GM18861 (cell line): Measurements from ENCODE around the gene TMEM100.

Experiments
- ATAC-seq: cut with Tn5 transposase; IDR thresholded peaks from one replicate; pipeline ENCODE4 v1.9.1; 2021; ENCODE audit not compliant: unreplicated experiment

TMEM100 gene

DNA sequence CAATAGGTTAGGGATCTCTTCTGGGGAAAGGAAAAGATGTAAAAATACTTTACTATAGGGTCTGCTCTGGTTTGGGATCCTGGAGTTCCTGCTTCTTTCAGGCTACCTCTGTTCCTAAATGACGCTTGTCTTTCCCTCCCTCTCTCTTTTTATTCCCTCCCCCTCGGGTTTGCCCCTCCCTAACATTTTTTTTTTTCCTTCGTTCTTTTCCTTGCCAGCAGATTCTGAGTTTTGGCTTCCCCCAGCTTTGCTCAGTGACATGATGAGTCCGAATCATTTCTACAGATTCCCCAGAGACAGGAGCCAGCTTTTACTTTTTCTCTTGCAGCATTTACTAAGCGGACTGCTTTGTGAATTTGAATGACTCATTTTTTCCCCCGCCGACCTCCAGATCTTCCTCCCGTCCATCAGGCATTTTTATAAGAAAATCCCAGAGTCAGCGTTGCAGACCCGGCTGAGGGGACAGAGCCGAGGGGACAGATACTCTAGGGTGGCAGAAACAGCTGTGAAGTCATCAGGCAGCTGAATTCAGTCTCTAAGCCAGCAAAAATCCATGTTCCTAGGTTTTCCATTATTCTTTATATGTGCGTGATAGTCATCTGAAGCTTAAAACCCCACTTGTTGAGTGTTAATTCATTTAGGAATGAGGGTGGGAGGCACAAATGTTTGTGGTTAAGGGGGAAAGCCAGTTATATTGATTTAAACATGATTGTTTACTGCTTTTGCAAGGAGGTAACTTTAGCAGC, at the start of gene TMEM100:
TMEM100 (minus strand) TSS at position 123 of the 746 bp plus-strand sequence. CDS start 1,794 bp downstream, outside the sequence.
- ATAC-seq, result no peak

GRCh38 chr17:55772086-55772485, 49.4 kb upstream of the TMEM100 start:
- ATAC-seq, result no peak

GRCh38 chr17:55770196-55770870, 47.7 kb upstream of the TMEM100 start:
- no peak for ATAC-seq

DNA sequence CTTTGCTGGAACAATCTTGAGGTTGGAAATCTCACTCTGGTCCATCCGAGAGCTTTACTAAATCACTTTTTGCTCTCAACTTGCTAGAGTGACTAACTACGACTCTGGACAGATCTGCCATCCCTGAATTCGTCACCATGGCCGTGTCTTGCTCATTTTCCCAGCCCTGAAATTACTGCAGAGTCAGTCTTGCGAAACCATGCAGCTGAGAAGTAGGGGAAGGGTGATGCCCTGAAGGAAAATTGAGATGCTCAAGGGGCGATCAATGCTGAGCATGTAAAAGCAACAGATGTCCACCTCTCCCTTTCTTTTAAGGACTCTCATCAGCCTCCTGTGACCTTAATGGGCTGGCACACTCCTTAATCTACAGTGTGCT, 46.9 kb upstream of the TMEM100 start:
- ATAC-seq, result no peak

DNA sequence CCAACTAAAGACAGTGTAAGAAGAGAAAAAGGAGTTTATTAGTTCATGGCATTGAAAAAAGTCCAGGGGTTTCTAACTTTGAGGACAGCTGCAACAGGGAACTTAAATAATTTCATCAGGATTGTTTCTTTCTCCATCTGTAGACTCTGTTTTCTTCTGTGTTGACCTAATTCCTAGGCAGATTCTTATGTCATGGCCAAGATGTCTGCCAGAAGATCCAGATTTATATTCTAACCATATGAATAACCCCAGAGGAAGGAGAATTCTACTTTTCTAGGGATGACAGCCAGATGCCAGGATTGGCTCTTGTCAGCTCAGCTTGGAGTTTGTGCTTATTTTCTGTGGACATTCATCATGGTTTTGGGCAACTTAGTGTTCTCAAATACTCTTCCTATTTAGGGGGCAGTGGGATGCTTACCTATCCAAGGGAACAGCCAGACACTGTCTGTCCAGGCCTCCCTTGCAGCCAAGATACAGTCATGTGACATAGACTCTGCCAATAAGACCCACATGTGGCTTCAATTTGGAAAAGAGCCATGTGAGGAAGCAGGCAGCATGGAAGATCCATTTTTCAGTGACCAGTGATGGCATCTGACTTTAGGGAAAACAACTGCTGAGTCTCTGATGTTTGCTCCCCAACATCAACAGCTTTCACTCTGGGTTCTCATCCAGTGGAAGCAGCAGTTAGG, 46.4 kb upstream of the TMEM100 start:
- no peak for ATAC-seq

- ATAC-seq, result no peak
Observed at GRCh38 chr17:55765472-55765871, 42.8 kb upstream of the TMEM100 start.

DNA sequence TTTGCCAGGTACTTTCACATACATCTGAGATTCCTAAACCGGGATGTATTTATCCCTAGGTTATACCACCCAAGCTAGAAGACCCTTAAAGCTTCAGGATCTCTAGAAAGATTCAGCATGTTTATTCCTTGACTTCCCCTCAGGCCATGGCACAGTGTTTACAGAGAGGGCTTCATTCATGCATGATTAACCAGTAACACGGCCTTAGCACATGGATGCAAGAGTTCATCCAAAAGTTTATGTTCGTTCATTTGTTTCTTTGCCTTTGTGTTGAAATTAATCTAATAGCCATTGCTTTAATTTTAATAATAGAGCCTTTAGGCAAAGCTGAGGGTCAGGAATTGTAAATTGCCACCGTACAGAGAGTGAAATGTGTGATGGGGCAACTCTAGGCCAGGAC, 41.9 kb upstream of the TMEM100 start:
- ATAC-seq, result no peak

DNA sequence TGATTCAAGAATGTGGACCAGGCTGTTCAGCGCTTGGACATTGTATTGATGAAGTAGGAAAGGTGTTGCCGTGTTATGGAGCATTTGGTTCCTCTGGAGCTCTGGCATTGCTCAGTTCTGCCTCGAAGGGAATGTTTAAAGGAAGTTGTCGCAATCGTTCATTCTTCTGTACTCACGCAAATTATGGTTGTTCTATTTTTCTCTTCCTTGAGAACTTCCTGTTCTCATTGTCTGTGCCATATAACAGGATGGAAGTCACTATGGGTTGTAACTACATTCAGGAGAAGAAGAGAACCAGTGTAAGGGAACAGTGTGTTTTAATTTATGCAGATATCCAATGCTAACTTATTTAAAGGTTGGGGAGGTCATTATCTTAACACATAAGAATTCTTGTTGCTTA, 41.2 kb upstream of the TMEM100 start:
- ATAC-seq, result no peak

DNA sequence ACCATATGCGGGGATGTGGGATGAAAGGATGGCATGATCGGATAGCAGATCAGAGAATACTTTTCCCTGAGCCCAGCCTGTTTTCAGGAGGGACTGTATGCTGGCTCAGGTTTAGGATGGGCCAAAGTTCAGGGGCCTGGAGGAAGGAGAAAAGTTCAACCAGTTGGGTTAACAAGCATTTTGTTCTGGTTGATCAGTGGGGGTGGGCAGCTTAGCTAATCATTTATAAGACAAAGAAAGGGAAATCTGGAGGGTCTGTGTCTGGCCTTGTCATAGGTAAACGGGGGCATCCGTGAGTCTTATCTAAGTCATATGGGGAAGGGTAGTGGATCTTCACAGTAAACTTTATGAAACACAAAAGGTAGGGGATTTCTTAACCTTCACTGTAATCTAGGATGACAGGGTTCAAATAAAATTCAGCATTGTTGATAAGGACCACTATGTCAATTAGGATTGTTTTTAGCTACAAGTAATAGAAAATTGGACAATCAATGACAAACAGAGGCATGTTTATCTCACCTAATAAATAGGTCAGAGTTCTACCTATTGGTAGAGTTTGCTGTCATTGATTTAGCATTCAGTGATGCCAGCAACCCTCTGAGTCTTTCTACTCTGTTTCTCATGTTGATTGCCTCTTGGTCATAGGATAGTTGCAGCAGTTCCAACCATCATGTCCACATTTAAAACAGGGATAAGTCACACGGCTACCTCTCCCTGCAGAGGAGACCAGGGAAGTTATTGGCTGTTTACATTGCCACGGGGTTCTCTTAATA, 39.6 kb upstream of the TMEM100 start:
- no peak for ATAC-seq

DNA sequence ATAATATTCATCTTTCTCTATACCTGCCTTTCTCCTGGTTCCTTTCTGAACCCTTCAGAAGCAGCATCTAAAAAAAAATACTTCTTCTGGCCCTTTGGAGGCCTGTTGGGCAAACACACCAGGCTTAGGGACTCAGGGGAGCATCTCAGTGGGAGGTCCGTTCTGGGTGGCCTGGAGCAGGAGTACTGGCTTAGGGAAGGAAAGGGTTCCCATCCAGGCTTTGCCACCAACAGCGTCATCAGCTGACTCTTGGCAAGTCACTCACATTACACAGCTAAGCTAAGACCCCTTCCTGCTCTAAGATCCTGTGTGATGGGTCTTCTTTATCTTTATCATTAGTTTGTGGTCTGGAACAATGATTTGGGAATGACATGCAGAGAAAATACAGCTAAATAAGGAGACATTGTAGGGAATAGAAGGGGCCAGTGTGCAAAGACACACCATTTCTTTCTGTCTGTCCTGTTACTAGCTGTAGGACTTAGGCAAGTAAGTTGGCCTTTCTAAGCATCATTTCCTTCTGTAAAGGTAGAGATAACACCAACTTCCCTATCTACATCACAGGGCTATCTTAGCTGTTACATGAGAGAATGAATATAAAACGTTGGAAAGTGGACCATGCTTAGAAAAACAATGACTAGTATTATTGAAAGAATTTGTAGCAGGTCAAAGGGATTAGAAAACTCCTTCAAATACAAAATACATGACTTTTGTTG, 38.1 kb upstream of the TMEM100 start:
- no peak for ATAC-seq

DNA sequence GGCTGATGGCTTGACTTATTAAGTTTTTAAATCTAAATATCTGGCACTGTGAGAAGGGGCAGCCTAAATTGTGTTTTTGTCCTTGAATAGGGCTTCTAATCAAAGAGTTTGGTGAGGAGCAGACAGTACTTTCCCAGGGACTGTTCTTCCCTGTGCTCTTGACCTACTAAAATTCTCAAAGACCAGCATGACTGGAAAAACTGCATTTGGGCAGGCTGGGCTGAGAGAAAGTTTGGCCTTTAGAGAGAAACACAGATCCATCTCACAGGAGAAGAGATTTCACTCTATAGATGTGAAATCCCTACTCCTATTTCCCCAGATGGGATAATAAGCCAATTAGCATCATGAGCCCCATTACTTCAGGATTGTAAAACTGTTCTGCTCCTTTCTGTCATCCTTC, 35.5 kb upstream of the TMEM100 start:
- ATAC-seq, result no peak

DNA sequence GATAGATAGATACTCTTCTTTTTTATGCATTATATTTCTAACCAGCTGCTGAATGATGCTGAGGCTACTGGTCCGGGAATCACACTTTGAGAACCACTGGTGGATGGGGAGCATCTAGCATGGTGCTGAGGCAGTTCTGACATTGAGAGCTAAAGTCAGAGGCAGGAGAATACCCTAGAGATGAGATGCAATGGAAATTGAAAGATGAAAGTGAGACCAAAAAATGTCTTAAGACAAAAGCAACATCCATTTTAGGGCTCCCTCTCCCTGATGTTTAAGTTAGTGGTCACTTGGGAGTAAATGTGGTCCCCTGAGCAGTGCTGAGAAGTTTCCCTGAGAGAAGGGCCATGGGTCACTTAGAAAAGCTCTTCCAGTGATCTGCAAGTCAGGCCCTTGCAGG, 35.0 kb upstream of the TMEM100 start:
- ATAC-seq, result no peak

DNA sequence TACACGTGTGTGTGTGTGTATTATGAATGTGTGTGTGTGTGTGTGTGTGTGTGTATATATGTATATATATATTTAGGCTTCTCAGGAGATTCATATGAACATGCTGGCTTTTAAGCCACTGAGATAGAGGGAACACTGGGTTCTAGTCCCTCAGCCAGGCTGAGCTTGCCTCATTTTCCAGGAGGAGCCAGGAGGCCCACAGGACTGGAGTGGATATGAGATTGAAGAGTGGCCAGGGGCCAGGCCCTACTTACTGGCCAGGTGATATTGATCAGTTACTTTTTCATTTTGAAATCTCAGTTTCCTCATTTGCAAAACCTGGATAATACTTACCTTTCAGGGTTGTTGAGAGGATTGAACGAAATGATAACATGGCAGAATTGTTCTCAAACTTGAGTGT, 34.0 kb upstream of the TMEM100 start:
- ATAC-seq, result no peak

- ATAC-seq, result no peak
Observed at GRCh38 chr17:55751720-55752250, 29.1 kb upstream of the TMEM100 start.

- peak; percentile 96 for ATAC-seq
Observed at GRCh38 chr17:55750750-55751657, 28.3 kb upstream of the TMEM100 start, which contains the start of gene PCTP. Gene PCTP (plus strand): TSS chr17:55751051. CDS start chr17:55751104, 53 bp downstream.

GRCh38 chr17:55749985-55750384, 27.3 kb upstream of the TMEM100 start:
- no peak for ATAC-seq

- ATAC-seq, result no peak
Observed at GRCh38 chr17:55748841-55749240, 26.2 kb upstream of the TMEM100 start.

DNA sequence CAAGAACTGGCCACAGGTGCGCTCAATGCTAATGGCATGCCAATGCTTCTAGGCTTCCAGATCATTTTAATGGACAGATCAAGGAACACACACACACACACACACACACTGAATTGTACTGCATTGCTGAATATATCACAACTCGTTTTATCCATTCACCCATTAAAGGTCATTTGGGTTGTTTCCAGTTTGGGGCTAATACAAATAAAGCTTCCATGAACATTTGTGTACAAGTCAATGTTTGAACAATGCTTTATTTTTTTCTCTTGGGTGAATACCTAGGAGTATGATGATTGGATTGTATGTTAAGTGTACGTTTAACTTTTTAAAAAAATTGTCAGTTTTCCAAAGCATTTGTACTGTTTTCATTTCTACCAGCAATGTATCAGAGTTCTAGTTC, 24.5 kb upstream of the TMEM100 start:
- no peak for ATAC-seq

DNA sequence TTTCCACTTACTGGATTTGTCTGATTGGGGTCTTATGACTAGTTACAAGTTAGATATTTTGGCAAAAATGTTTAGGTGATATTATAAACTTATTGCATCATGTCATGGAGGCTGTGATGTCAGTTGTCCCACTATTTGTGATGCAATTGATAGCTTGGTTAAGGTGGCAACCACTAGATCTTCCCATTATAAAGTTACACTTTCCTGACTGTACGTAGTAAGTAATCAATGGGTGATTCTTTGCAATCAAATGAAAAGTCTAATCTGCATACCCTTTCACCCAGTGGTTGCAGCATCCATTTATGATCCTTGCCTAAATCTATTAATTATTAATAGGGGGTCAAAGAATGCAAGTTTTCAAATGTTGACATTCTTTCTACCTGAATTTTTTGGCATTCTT, 23.8 kb upstream of the TMEM100 start:
- ATAC-seq, result no peak
